Daoy (cell line): ENCODE results near the gene SLC25A45. TPM values are rescaled to one million over a fixed set of nuclear protein-coding genes. Genes with fewer than 3 reads are reported as not detected.

Experiments used
- total RNA-seq: library from RNA; depleted of rRNA; stranded (reverse); fragments of >200 nt; shearing (Covaris generic); gene quantifications from 2 replicates; pipeline ENCODE4 v1.2.3, GENCODE V29; 2014; rRNA removed

SLC25A45 gene
- total RNA-seq, 1 experiment from 2014 or later = 0.23 TPM

Other genes with a start within 250 kb of the SLC25A45 start
- gene SYVN1, start 248.1 kb downstream of the SLC25A45 start, total RNA-seq = 8.8 and 11.5 TPM in 2 replicates
- not detected in 2 replicates for gene SPDYC, start 212.4 kb downstream of the SLC25A45 start, total RNA-seq
- 30.1 and 30.7 TPM in 2 replicates for gene CAPN1, start 200.7 kb downstream of the SLC25A45 start, total RNA-seq
- gene POLA2, start 120.7 kb downstream of the SLC25A45 start, total RNA-seq = 26.5 and 31.2 TPM in 2 replicates
- 2.8 and 2.9 TPM in 2 replicates for gene CDC42EP2, start 67.8 kb downstream of the SLC25A45 start, total RNA-seq
- 47.7 and 47.8 TPM in 2 replicates for gene DPF2, start 48.8 kb downstream of the SLC25A45 start, total RNA-seq
- 0.34 and 0.42 TPM in 2 replicates for gene TIGD3, start 27.9 kb downstream of the SLC25A45 start, total RNA-seq
- gene FRMD8, start 4.0 kb upstream of the SLC25A45 start, total RNA-seq = 48.9 and 62.3 TPM in 2 replicates
- 1.8 and 2.6 TPM in 2 replicates for gene NEAT1, start 40.2 kb upstream of the SLC25A45 start, total RNA-seq
- 452 and 478 TPM in 2 replicates for gene MALAT1, start 116.4 kb upstream of the SLC25A45 start, total RNA-seq
- 69.4 and 84.5 TPM in 2 replicates for gene SCYL1, start 142.4 kb upstream of the SLC25A45 start, total RNA-seq
- 31.0 and 49.4 TPM in 2 replicates for gene LTBP3, start 175.7 kb upstream of the SLC25A45 start, total RNA-seq
- gene ZNRD2, start 187.8 kb upstream of the SLC25A45 start, total RNA-seq = 77.3 and 117 TPM in 2 replicates
- gene FAM89B, start 189.9 kb upstream of the SLC25A45 start, total RNA-seq = 23.7 and 30.2 TPM in 2 replicates
- 30.9 and 34.2 TPM in 2 replicates for gene EHBP1L1, start 193.4 kb upstream of the SLC25A45 start, total RNA-seq
- not detected in 2 replicates for gene KCNK7, start 213.2 kb upstream of the SLC25A45 start, total RNA-seq
- 16.6 and 22.4 TPM in 2 replicates for gene MAP3K11, start 231.6 kb upstream of the SLC25A45 start, total RNA-seq
- 15.1 and 16.2 TPM in 2 replicates for gene PCNX3, start 233.1 kb upstream of the SLC25A45 start, total RNA-seq